Fibroblast of lung (primary cell): ENCODE results near the gene CAMK2B.

Source experiments
- EZH2 ChIP-seq: IDR thresholded peaks from 2 replicates; pipeline ENCODE4 v1.5.1; 2012; ENCODE audit warnings: low read length, control low read depth, mild to moderate bottlenecking; ENCODE audit errors: missing control alignments
- TF ChIP-seq, protein P1 (sequence below), 2 donors: IDR thresholded peaks in 1 of 2; conservative IDR thresholded peaks in 1 of 2; 1 replicate in 1 of 2; 2 replicates in 1 of 2; pipeline ENCODE4 v1.5.1; 2011 to 2012; ENCODE audit warnings: low read length in 2 of 2, control low read depth in 1 of 2, inconsistent platforms in 1 of 2, low read depth in 1 of 2, mild to moderate bottlenecking in 1 of 2

DNA sequence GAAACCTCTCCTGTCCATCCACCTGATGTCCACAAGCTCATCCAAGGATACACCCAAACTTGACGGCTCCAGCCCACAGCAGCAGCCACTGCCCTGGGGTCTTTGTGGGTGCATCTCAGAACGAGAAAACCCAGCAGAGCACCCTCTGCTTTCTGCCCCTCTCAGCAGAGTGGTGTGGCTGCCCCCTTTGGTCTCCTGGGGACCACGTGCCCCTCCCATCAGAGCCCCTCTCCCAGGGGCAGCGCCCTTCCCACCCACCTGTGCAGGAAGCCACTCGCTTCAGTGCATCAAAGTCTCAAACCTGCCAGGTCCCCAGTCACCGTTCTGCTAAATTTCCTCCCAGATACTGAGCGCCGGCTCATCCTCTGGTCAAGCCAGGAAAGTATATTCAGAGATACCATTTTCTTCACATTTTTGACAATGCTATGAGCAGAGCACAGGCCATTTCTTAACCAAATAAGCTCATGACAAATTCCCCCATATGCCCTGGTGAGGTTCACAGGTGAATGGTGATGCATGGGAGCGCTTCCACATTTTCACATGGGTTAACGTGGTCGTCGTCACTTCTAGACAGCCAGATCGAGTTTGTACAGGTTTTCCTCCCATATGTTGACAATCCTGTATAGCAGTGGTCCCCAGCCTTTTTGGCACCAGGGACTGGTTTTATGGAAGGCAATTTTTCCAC is 32.4 kb downstream of the CAMK2B start:
- TF ChIP-seq, protein P1, sequence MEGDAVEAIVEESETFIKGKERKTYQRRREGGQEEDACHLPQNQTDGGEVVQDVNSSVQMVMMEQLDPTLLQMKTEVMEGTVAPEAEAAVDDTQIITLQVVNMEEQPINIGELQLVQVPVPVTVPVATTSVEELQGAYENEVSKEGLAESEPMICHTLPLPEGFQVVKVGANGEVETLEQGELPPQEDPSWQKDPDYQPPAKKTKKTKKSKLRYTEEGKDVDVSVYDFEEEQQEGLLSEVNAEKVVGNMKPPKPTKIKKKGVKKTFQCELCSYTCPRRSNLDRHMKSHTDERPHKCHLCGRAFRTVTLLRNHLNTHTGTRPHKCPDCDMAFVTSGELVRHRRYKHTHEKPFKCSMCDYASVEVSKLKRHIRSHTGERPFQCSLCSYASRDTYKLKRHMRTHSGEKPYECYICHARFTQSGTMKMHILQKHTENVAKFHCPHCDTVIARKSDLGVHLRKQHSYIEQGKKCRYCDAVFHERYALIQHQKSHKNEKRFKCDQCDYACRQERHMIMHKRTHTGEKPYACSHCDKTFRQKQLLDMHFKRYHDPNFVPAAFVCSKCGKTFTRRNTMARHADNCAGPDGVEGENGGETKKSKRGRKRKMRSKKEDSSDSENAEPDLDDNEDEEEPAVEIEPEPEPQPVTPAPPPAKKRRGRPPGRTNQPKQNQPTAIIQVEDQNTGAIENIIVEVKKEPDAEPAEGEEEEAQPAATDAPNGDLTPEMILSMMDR (conservative IDR thresholded peaks at IDR 0.05 in 1 of 2, IDR thresholded peaks at IDR 0.05 in 1 of 2; ENCODE audit: low read depth in 1 of 2, low read length in 2 of 2) = no peak
- TF ChIP-seq EZH2 = no peak
